Body of pancreas (tissue), 4 donors: ENCODE data around the gene SLC35A4. TPM values are rescaled to one million over a fixed set of nuclear protein-coding genes. Genes with fewer than 3 reads are reported as not detected.
"Not testable (repeated sequence)": the region's sequence is repeated elsewhere in the genome, so short reads cannot be mapped to it uniquely, and the experiment has no call there.

ENCODE experiments used
- ATAC-seq: fragments of 150-250 bp; one replicate; pipeline ENCODE4 v1.9.1; 2016
- DNase-seq, 4 donors: peaks; one replicate each; pipeline ENCODE4 v3.0.0-alpha.2; 2019
- H3K27ac ChIP-seq, 4 donors: fragments of 200-600 bp; sonication (generic); 1 replicate in 3 of 4; 2 replicates in 1 of 4; pipeline versions ENCODE4 v1.5.1 to v1.6.1; 2016 to 2019; ENCODE audit warnings: mild to moderate bottlenecking in 1 of 4, mixed read lengths in 1 of 4, moderate library complexity in 1 of 4
- H3K27me3 ChIP-seq, 2 donors: fragments of 200-600 bp; sonication (generic); one replicate each; pipeline ENCODE4 v1.6.0; 2016; ENCODE audit warnings: mild to moderate bottlenecking in 1 of 2
- H3K36me3 ChIP-seq, 2 donors: fragments of 200-600 bp; sonication (generic); replicated peaks in 1 of 2; 2 replicates each; pipeline ENCODE4 v1.5.1; 2016; ENCODE audit warnings: low read depth in 2 of 2; ENCODE audit not compliant: insufficient read depth in 1 of 2
- H3K4me1 ChIP-seq: fragments of 200-600 bp; sonication (generic); one replicate; pipeline ENCODE4 v1.6.0; 2016
- H3K4me3 ChIP-seq, 2 donors: fragments of 200-600 bp; sonication (generic); 1 replicate in 1 of 2; 2 replicates in 1 of 2; pipeline ENCODE4 v1.5.1; 2016 to 2019
- H3K9me3 ChIP-seq, 3 donors: fragments of 200-600 bp; sonication (generic); 1 replicate in 2 of 3; 2 replicates in 1 of 3; pipeline ENCODE4 v1.5.1; 2016
- POLR2A ChIP-seq, 3 donors: fragments of 450-650 bp; IDR thresholded peaks; one replicate each; pipeline ENCODE4 v1.6.1; 2016; ENCODE audit warnings: antibody characterized with exemption in 3 of 3, mild to moderate bottlenecking in 2 of 3
- WGBS, 2 donors: methylation state at CpG; one replicate each; pipeline ENCODE4 v1.1.5; 2017; 5-methylcytosine and 5-hydroxymethylcytosine counted together
- intact Hi-C: fragments of 100-400 bp; cut with DNase I; formaldehyde crosslinking; loops from one replicate; pipeline ENCODE4 v1.15.1; 2023
- total RNA-seq, 2 donors: library from RNA; depleted of rRNA; stranded (reverse); fragments of >200 nt; gene quantifications; one replicate each; pipeline ENCODE4 v1.1.0, GENCODE V29; 2016
- TF ChIP-seq, protein P1 (sequence below), 7 experiments: fragments of 450-650 bp in 4 of 7; fragments of 200-600 bp in 3 of 7; sonication (generic) in 3 of 7; IDR thresholded peaks; one replicate each; pipeline ENCODE4 v1.5.1; 2016 to 2019; ENCODE audit warnings: antibody characterized with exemption in 7 of 7

Gene SLC35A4
- total RNA-seq, 2 donors from 2014 or later = 18.5 to 39.4 TPM

DNA sequence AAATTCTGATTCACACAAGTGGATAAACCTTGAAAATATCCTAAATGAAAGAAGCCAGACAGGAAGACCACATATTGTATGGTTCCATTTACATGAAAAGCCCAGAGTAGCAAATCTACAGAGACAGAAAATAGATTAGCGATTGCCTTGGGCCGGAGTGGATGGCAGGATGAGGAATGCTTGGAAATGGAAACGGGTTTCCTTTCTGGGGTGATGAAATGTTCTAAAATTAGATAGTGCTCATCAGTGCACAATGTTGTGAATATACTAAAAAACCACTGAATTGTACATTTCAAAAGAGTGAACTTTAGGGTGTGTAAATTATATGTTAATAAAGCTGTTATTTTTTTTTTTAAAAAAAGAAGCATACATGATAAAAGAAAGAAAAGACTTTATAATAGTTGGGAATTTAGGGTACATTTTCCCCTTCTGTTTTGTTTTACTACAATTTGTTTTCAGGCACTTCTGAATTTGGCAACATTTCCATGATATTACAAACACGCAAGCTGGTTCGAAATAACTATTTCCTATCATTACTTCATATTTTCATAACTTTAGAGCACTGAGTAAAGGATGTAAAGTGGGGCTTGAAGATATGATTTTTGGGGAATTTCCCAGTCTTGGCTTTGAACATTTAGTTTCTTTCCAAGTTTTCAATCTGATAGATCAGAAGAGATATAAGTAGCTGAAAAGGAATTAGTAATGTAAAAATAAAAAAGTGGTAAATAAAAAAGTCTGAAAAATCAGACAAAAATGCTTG, 23.9 kb downstream of the SLC35A4 start:
- Histone ChIP-seq H3K36me3 (no peaks in the 10 kb centered on the region), H3K27me3 (no peaks in the 10 kb centered on the region), H3K9me3 (no peaks in the 10 kb centered on the region), H3K4me1 (no peaks in the 10 kb centered on the region), H3K4me3 (no peak overlapping the region), H3K27ac (peak overlapping the region in 1 of 4 donors; percentile 48)
- intact Hi-C loops = no loop called here
- DNase-seq = no peak
- 61 to 72% methylated on average over 5 of the region's 5 CpGs for WGBS, 2 donors
- ATAC-seq = peak; percentile 40
- TF ChIP-seq POLR2A (IDR thresholded peaks at IDR 0.05) = no peak
- TF ChIP-seq, protein P1, sequence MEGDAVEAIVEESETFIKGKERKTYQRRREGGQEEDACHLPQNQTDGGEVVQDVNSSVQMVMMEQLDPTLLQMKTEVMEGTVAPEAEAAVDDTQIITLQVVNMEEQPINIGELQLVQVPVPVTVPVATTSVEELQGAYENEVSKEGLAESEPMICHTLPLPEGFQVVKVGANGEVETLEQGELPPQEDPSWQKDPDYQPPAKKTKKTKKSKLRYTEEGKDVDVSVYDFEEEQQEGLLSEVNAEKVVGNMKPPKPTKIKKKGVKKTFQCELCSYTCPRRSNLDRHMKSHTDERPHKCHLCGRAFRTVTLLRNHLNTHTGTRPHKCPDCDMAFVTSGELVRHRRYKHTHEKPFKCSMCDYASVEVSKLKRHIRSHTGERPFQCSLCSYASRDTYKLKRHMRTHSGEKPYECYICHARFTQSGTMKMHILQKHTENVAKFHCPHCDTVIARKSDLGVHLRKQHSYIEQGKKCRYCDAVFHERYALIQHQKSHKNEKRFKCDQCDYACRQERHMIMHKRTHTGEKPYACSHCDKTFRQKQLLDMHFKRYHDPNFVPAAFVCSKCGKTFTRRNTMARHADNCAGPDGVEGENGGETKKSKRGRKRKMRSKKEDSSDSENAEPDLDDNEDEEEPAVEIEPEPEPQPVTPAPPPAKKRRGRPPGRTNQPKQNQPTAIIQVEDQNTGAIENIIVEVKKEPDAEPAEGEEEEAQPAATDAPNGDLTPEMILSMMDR (IDR thresholded peaks at IDR 0.05) = no peak

DNA sequence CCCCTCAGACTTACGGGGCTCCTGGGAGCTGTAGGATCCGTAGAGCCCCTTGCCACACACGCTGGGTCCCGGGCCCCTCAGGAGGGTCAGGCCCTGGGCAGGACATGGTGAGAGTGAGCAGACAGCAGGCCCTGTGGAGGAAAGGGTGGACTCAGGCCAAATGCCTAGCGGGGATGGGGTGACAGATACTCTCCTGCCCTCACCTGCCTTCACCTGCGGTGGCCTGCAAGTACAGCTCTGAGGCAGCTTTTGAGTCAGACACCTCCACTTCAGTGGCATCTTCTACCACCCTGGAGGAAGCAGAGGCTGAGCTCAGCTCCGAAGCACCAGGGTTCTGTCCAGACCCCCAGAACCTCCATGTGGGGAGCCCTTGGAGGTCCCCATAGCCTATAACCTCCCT, 26.2 kb downstream of the SLC35A4 start:
- Histone ChIP-seq H3K27me3 (no peaks in the 10 kb centered on the region), H3K4me3 (no peak overlapping the region), H3K27ac (no peak overlapping the region), H3K9me3 (no peaks in the 10 kb centered on the region), H3K4me1 (peaks cover 12% of the 10 kb centered on the region), H3K36me3 (no peaks in the 10 kb centered on the region)
- DNase-seq (no peak), ATAC-seq (no peak)
- TF ChIP-seq, protein P1 (IDR thresholded peaks at IDR 0.05) = no peak
- no peak for TF ChIP-seq POLR2A (IDR thresholded peaks at IDR 0.05)
- intact Hi-C loops = no loop called here
- 76 to 77% methylated on average over 2 to 7 of the region's 7 CpGs for WGBS, 2 donors

DNA sequence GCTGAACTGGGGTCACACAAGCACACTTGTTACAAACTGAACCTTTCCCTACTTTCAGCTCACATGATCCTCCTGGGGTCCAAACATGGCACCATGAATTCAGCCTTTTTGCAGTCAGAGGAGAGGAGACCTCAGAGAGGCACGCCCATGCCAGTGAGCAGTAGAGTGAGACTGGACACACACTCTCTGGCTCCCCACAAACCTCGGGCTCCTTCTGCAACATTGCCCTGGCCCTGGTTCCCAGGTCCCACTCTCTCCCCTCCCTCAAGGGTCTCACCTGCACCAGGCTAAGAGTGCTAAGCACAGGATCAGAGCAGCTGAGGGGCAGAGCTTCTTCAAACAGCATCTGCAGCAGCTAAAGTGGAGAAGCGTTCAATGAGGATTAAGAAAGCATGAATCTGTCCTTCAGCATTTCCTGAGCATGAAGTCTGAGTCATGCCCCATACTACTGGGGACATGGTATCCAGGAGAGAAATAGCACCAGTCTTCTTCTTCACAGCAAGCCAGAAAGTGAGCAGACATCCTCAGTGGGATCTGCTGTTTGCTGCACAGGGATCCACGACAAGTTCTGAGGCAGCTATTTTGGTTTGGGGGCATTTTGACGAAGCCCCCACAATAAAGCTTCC, 27.2 kb downstream of the SLC35A4 start:
- WGBS, 2 donors = 70% methylated on average over 4 to 5 of the region's 5 CpGs
- no peak overlapping the region for H3K27ac ChIP-seq

DNA sequence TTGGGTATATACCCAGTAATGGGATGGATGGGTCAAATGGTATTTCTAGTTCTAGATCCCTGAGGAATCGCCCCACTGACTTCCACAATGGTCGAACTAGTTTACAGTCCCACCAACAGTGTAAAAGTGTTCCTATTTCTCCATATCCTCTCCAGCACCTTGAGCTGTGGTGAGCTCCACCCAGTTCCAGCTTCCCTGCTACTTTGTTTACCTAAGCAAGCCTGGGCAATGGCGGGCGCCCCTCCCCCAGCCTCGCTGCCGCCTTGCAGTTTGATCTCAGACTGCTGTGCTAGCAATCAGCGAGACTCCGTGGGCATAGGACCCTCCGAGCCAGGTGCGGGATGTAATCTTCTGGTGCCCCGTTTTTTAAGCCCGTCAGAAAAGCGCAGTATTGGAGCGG, 28.4 kb downstream of the SLC35A4 start:
- H3K27ac ChIP-seq, H3K9me3 ChIP-seq, H3K27me3 ChIP-seq, H3K36me3 ChIP-seq, H3K4me3 ChIP-seq, ATAC-seq, intact Hi-C loops: not testable (repeated sequence)
- 30 to 34% methylated on average over 10 of the region's 14 CpGs for WGBS, 2 donors
- TF ChIP-seq POLR2A (IDR thresholded peaks at IDR 0.05) = peak in 1 of 3 donors; percentile 3
- peaks cover 27% of the 10 kb centered on the region for H3K4me1 ChIP-seq
- peak in 1 of 4 donors; percentile 17 for DNase-seq

More for the DNA sequence above, 27.2 kb downstream of the SLC35A4 start:
- Histone ChIP-seq H3K27me3 (no peaks in the 10 kb centered on the region), H3K9me3 (no peaks in the 10 kb centered on the region), H3K4me3 (no peak overlapping the region), H3K4me1 (peaks cover 20% of the 10 kb centered on the region), H3K36me3 (no peaks in the 10 kb centered on the region)
- intact Hi-C loops = no loop called here
- DNase-seq (no peak), ATAC-seq (no peak)
- TF ChIP-seq, protein P1 (IDR thresholded peaks at IDR 0.05) = no peak
- TF ChIP-seq POLR2A (IDR thresholded peaks at IDR 0.05) = no peak

DNA sequence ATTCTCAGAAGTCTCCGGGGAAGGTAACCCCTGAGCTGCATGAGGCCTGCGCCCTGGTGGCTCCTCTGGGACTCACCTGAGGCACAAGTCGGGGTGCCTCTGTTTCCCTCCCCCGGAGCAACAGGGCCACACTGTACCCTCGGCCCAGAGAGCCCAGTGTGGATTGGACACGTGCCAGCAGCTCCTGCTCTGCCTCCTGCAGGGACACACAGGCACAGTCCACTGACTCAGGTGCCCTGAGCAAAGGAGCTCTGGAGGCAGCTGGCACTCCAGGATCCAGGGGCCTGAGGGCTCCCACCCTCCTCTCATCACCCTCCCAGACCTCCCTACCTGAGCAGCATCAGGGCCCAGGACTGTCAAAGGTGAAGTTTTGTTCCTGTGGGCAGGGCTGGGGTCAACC, 29.5 kb downstream of the SLC35A4 start:
- intact Hi-C loops = no loop called here
- ATAC-seq (no peak), DNase-seq (peak in 1 of 4 donors; percentile 17)
- no peak overlapping the region for H3K4me3 ChIP-seq
- no peaks in the 10 kb centered on the region for H3K27me3 ChIP-seq
- WGBS, 2 donors = 61% methylated on average over 6 of the region's 6 CpGs; no CpG with 5 or more reads in 1 of the 2 donors
- H3K4me1 ChIP-seq = peaks cover 27% of the 10 kb centered on the region
- H3K27ac ChIP-seq = no peak overlapping the region
- TF ChIP-seq, protein P1 (IDR thresholded peaks at IDR 0.05) = no peak
- no peak for TF ChIP-seq POLR2A (IDR thresholded peaks at IDR 0.05)
- H3K9me3 ChIP-seq = no peaks in the 10 kb centered on the region
- no peaks in the 10 kb centered on the region for H3K36me3 ChIP-seq
